NCI-H510A (cell line): ENCODE data around the gene C16orf74.

ENCODE experiments used
- DNase-seq: peaks from one replicate; lab custom pipeline; 2025; lab: John Stamatoyannopoulos, UW

The C16orf74 gene

DNA sequence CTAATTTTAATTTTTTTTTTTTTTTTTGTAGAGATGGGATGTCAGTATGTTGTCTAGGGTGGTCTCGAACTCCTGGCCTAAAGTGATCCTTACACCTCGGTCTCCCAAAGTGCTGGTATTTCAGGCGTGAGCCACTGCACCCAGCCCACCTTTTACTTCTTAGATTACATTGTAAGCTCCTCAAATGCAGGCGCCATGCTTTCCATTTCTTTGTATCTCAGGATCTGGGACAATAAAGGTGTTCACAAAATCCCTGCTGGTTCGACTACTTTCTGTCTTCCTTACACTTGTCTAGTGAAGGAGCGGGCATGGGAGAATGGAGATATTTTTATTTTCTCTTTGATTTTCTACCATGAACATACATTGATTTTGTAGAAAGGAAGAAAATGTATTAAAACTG is 23.2 kb upstream of the C16orf74 start:
- no peak for DNase-seq

DNA sequence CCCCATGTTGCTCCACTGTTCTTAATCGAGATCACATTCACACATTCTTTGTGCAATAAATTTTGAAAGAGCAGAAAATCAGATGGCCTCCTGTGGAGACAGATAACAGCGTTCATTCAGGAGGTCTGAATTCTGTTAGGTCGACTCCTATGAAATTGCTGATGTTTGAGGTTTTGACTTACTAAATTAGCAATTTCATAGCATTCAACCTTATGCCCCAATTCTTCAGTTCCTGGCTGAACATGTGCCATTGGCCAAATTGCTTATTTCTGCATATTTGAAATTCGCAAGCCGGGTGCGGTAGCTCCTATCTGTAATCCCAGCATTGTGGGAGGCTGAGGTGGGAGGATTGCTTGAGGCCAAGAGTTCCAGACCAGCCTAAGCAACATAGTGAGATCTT is 22.1 kb upstream of the C16orf74 start:
- DNase-seq = no peak

DNA sequence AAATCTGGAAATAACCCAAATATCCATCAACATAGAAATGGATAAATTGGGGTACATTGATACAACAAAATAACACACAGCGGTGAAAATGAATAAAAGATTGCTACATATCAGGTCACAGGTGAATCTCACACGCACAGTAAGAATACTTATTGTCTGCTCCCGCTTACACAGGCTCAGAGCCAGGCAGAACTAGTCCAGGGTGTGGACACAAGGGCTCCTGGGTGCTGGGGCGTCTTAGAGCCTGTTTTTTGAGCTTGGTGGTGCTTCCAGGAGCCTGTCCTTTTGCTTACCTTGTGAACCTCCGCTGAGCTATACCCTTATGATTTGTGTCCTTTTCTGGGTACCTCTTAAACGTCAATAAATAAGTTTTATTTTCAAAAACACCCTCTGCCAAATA is 19.8 kb upstream of the C16orf74 start:
- no peak for DNase-seq

DNA sequence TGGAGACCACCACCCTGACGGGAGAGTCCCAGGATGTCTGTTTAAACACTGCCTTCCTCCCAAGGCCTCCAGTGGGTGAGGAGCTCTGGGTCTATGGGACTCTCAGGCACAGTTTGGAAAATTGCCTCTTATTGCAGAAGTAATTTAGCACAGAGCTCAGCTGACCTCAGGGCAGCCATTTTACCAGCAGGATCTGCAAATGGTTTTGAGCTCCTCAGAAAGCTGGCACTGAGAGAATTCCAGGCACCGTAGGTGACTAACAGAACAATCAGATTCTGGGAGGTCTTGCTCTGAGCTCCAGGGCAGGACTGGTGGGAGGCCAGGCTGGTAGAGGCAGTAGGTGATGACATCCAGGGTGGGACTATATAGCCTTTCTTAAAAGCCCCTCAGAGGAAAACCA is 17.3 kb upstream of the C16orf74 start:
- DNase-seq = no peak

DNA sequence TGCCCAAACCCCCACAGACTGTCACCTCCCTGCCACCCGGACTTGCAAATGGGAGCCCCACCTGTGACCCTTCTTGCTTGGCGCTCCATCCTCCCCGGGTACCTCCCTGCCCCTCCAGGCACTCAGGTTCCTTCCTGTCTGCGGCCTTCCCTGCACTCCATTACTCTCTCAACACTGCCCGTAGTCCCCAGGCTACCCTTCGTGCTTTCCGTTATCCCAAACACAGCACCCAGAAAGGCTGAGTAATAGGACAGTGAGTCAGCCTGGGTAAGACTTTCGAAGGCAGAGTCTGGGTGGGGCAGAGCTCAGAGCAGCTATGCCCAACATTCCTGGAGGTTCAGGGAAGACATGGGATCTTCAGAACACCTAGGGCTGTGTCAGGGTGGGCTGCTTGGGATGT is 16.6 kb upstream of the C16orf74 start:
- no peak for DNase-seq

DNA sequence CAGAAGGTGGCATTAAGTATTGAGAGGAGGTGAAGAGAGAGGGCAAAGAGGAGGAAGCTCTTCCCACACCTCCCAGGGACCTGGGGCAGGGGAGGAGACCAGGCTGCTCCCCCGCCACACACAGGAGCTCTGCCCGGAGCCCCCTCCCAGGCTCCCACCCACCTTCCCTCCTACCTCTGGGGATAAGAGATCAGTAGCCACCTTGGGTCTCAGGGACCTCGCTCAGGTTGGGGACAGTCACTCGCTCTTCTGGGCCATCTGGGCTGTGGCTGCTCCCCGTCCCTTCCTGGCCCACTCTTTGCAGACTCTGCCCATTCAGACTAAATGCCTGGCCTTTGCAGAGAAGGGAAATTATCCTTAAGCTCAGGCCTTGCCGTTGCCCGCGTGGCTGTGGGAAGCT is 14.9 kb upstream of the C16orf74 start:
- DNase-seq = no peak

DNA sequence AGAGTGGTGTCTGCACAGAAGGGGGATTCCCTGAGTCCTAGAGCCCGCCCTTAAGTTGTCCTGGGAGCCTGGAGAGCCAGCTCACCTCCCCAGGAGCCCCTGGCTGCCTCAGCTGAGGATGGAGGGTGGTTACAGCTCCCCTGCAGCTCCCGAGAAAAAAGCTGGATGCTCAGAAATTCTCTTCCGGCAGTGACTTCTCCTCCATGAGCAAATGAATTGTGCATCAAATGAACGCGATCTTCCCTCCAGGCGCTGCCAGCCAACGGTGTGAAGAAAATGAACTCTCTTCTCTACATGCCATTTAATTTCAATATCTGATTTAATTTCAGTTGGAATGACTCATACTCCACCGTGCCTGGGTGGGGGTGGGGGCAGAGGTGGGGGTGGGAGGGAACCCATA is 14.3 kb upstream of the C16orf74 start:
- DNase-seq = no peak

DNA sequence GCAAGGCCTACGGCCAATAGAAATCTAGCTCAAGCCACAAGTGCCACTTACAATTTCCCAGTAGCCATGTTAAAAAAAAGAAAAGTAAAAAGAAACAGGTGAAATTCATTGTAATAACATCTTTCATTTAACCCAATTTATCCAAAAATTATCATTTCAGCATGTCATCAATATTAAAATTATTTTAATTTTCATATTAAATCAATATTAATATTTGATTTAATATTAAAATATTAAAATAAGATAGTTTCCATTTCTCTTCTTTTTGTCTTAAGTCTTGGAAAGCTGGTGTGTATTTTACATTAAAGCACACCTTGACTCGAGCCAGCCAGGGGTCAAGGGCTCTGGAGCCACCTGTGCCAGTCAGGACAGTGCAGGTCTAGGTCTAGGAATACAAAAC is 12.7 kb upstream of the C16orf74 start:
- no peak for DNase-seq

DNA sequence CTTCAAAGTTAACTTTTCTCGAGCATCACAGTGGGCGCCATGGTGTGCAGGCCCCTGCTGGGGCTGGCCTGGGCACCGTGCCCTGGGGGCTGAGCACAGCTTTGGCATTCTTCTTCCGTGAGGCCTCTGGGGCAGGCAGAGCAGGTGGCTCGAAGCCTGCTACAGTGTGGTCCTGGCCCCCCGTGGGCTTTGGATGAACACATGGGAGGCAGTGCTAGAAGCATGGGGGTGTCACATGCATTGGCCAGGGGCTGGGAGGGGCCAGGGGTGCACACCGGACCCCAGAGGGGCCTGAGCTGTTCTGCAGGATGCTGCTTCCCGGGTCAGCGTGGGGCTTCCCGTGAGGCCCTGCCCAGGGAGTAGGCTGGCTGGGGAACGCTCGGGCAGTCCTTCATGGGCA is 12.1 kb upstream of the C16orf74 start:
- DNase-seq = no peak

DNA sequence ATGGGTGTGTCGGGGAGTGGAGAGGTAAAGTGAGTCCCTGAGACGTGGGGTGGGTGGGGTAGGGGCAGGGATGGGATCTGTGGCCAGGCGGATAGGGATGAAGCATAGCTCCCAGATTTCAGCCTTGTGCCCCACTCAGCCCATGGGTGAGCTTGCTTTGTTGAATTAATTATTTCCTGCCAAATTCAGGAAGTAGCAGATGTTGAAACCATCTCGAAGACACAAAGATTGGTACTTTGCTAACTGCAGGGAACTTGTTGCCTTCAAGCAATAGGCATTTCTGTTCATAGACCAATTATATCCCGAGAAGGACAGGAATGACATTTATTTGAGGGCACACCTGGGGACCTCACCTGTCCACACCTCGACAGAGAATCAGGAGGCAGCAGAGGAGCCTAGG is 11.0 kb upstream of the C16orf74 start:
- no peak for DNase-seq

DNA sequence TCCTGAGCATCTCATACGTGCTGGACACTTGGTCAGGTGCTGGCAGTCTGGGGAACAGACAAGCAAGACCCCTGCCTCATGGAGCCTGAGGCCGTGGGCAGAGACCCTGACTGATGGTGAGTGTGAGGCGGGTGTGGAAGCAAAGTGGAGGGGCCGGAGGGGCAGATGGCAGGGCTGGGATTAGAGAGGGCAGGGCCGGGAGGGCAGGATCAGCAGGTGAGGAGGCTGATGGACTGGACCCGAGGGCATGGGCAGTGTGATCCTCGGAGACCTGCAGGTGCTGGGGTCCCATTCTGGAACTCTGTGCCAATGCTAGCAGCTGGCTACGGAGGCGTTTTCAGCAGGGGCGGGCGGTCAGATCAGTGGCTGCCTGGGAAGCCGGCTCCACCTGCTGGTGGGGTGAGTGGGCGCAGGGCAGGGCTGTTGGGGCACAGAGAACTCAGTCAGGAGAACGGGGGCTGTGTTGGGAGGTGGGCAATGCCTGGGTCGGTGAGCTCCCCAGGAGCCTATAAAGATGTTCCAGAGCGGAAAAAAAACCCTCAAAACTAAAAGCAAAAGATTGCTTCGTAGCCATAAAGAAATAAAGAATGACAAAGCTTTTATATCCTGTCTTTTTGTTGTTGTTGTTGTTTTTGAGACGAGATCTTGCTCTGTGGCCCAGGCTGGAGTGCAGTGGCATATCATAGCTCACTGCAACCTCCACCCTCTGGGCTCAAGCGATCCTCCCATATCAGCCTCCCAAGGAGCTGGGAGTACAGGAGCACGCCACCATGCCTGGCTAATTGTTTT is 8.9 kb upstream of the C16orf74 start:
- DNase-seq = no peak

DNA sequence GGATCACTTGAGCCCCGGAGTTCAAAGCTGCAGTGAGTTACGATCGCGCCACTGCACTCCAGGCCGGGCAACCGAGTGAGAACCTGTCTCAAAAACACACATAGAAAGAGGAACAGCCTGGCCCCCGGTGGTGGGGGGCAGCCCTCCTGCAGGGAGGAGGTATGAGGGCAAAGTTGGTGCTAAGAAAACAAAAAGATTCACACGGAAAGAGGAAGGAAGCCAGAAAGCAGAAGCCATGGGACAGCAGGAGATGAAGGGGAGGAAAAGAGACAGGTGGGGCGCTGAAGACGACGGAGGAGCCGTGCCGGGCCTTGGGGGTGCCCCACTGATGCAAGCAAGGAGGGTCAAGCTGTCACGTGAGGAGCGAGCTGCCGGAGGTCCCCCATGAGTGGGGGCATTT is 8.2 kb upstream of the C16orf74 start:
- no peak for DNase-seq

DNA sequence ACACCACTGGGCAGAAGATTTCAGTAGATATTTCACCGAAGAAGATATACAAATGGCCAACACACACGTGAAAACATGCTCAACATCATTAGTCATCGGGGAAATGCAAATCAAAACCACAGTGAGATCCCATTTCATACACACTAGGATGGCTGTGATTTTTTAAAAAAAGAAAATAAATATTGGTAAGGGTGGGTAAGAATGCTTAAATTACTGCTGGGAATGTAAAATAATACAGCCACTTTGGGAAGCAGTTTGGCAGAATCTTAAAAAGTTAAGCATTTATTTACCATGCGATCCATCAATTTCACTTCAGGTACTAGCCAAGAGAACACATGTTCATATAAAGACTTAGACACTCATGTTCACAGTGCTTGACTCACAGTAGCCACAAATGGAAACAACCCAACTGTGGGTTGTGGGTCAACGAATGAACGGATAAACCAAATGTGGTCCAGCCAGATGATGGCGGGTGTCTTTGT is 6.5 kb upstream of the C16orf74 start:
- no peak for DNase-seq

DNA sequence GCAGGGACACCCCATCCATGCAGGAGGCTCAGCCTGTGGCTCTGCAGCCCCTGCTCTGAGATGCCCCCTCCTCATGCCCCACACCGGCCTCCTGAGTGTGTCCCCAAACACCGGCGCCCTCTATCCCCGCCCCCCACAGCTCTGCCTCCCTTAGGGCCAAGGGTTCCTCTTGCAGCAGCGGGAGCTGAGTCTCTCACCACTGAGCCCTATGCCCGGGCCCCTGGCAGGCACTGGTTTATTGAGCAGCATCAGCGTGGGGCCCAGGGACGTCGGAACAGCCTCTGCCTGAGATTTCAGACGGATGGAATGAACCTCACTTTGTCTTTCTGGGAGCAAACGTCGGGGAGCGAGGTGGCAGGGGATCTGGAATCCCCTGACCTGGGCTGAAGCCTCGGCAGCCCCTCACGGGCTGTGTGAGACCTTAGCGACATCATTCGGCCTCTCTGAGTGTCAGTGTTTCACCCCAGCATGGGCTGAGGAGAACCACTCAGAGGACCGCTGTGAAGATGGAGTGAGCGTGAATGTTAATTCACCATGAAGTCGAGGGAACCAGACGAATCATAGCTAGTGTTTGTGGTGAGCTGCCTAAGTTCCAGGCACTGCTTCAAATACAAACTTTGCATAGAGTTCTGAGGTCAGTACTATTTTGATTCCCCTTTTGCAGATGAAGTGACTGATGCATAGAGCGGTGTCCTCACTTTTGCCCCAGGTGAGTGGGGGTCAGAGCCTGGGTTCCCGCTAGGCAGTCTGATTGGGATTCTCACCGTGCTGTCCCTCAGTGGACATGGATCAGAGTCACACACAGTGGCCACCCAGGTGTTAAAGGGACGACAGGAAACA is 5.3 kb upstream of the C16orf74 start:
- DNase-seq = no peak

DNA sequence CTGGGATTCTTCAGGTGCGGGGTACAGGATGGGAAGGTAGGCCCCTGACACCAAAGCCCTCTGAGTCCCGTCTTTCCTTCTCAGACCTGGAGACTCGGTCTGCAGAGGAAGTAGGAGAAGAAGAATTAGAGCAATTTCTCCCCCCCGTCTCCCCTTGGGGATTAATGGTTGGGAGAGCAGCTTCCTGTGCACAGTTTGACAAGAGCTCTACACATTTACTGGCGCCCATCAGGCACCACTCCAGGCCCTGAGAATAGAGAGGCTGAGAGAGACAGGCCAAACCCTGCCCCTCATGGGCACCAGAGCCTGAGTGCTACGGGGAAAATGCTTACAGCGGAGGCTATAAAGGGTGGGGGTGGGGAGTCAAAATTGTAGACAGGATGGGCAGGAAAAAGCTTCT is 3.5 kb upstream of the C16orf74 start:
- DNase-seq = peak; percentile 75

DNA sequence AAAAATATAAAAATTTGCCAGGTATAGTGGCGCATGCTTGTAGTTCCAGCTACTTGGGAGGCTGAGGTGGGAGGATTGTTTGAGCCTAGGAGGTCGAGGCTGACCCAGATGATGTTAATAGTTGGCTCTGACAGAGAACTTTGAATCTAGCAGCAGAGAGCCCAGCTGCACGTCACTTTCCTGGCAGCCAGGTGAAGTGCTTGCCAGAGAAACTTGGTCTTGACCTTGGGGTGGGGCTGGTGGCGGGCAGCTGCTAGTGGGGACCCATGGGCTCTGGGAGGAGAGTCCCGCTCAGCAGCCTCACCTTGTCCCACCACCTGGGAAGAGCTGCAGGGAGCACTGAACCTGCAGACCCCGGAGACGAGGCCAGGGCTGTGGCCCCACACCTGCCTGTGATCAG is 3.1 kb upstream of the C16orf74 start:
- DNase-seq = no peak

DNA sequence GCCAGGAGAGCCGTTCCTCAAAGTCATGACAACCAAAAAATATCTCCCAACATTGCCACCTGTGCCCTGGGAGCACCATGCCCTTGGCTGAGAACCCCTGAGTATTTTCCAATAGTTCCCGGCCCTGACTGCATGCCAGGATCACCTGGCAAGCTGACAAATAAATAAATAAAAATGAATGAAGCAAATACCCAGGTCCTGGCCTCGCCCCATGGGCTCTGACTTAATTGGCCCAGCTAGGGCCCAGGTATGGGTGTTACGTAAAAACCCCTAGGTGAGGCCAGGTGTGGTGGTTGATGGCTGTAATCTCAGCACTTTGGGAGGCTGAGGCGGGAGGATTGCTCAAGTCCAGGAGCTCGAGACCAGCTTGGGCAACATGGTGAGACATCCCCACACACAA is 2.7 kb upstream of the C16orf74 start:
- DNase-seq = no peak

DNA sequence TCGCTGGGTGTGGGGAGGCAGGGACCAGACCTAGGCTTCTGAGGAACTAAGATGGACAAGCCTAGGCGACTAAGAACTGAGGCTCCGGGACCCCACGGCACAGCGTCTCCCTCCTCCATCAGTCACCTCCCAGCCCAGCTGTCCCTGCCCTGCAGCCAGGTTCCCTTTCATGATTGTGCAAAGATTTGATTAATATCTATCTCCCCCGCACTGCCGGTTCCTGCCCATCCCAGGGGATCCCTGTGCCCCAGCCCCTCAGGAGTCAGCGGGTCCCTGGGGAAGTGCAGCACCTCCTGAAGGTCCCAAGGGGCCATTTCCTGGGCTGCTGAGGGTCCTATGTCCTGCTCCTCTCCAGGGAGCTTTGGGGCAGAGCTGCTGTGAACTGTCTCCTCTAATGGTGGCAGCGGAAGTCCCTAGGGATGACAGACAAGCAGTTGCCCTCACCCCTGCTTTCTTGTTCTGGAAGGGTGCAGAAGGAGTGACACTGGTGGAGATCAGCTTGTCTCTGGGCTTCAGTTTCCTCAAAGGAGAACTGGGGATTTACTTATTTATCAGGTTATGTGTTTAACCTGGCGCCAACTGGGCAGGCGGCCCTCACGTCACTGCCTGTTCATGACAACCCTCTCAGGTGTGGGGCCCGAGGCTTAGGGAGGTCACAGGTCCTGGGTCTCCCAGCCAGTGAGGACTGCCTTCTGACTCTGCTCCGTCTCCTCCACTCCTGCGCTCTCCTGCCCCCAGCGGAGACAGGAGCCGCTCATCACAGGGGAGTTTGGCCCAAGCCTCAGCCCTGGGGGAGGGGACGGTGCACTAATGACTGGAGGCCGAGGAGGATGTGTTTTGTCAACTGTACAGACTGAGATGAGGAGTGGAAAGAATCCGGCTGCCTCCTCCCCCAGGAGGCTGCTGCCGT is 1.9 kb upstream of the C16orf74 start:
- DNase-seq = peak; percentile 71

DNA sequence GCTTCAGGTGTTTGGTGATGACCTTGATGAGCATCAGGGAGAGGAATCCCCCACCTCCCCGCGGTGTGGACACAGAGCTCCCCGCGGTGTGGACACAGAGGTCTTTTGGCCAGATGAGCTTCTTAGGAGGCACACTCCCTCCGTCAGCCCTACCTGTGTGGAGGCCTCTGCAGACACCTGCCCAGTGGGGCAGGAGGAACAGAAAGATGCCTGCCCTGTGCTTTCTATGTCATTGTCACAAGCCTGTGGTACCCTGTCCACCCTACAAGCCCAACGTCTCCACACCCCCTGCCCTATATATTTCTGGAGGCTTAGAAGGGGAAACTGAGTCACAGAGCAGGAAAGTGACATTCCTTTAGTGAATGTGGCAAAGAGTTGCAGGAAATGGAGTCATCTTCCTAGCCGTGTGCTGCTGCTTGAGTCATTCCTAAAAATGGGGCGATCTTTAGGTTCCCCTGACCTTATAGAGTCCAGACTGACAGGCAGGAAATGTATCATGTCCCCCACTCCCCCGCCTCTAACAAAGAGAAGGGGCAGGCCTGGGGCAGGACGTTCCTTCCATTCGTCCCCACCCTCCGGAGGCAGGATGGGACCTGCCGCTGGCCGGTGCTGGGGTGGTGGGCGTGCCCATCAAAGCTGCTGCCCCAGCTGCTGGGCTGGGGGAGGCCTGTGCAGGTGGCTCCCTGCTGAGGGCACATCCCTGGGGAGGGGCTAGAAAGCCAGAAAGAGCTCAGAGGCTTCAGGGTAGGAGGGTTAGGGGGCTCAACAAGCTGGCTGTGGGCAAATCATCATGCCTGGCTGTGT is 1.0 kb upstream of the C16orf74 start:
- DNase-seq = no peak

DNA sequence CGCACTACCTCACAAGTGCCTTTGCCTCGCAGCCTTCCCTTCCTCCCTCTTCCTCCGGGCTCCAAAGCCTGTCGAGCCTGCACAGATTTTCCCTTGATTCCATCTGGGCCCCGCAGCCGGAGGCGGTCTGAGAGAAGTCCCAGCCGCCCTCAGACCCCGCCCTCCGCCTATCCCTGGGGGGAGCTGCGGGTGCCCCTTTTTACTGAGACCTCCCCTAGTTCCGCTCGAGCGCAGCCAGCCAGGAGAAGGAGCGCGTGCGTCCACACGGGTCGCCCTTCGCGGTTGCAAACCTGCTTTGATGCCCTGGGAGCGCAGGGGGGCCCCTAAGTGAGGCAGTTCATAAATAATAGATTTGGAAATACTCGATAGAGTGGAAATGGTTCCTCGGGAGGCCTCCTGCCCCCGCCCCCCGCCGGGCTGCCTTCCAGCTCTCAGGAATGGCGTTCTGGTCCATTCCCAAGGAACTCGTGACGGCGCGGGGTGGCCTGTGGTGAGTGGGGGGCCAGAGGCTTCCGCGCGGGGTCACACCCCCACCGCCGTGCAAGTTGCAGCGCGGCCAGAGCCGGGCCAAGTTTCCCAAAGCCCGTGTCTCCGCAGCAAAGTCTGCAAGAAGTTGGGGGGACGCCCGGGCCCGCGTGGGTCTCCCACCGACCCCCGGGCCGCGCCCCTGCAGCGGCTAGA is 610 bp downstream of the C16orf74 start:
- DNase-seq = no peak

DNA sequence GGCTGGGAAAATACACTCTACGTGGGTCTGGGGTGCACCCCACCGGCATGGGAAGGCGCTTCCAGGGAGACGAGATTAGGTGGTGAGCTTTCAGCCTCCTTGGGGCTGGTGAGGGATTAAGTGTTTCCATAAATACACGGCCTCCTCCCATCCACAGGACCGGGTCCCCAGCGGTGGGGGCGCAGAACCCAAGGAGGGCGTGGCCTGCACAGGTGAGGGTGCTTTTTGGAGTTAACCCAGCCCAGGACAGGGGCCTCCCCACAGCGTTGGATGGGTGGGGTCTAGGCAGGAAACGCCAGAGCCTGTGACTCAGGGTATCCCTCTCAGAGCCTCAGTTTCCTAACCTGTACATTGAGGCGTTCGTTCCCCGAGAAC is 1.1 kb downstream of the C16orf74 start:
- no peak for DNase-seq
